ENCODE data around the gene PRDM1. TPM values are rescaled to one million over a fixed set of nuclear protein-coding genes. Genes with fewer than 3 reads are reported as not detected.

PRDM1 gene
- total RNA-seq, 2 donors from 2014 or later, result 1.3 to 2.6 TPM

GRCh38 chr6:106122306-106122918 lies 36.3 kb downstream of the PRDM1 start:
- TF ChIP-seq POLR2A (IDR thresholded peaks at IDR 0.05), result no peak
- TF ChIP-seq CTCF (IDR thresholded peaks at IDR 0.05), result no peak
- Histone ChIP-seq H3K27me3 (no peaks in the 10 kb centered on the region), H3K36me3 (replicated peaks in 1 of 2; ENCODE audit: insufficient read depth in 1 of 2, low read depth in 2 of 2) (no peaks in the 10 kb centered on the region), H3K9me3 (no peaks in the 10 kb centered on the region), H3K4me1 (no peaks in the 10 kb centered on the region), H3K27ac (no peak overlapping the region), H3K4me3 (no peak overlapping the region)
- WGBS, 2 donors, result 69 to 84% methylated on average over 6 of the region's 6 CpGs
- no peak for DNase-seq
- intact Hi-C loops (cut with DNase I), result no loop called here
- ATAC-seq, result no peak

GRCh38 chr6:106122938-106123656 lies 37.0 kb downstream of the PRDM1 start:
- intact Hi-C loops (cut with DNase I), result no loop called here
- WGBS, 2 donors, result 69 to 78% methylated on average over 6 of the region's 6 CpGs

GRCh38 chr6:106124015-106124414 lies 37.9 kb downstream of the PRDM1 start:
- WGBS, 2 donors, result 50 to 51% methylated on average over 4 of the region's 4 CpGs
- H3K27me3 ChIP-seq, result no peaks in the 10 kb centered on the region
- intact Hi-C loops (cut with DNase I), result no loop called here
- no peak overlapping the region for H3K4me3 ChIP-seq
- no peak overlapping the region for H3K27ac ChIP-seq
- H3K9me3 ChIP-seq, result no peaks in the 10 kb centered on the region
- ATAC-seq (no peak), DNase-seq (no peak)
- no peaks in the 10 kb centered on the region for H3K36me3 ChIP-seq (replicated peaks in 1 of 2; ENCODE audit: insufficient read depth in 1 of 2, low read depth in 2 of 2)
- H3K4me1 ChIP-seq, result no peaks in the 10 kb centered on the region
- TF ChIP-seq POLR2A (IDR thresholded peaks at IDR 0.05) (no peak), CTCF (IDR thresholded peaks at IDR 0.05) (no peak)

More at GRCh38 chr6:106122938-106123656, 37.0 kb downstream of the PRDM1 start:
- Histone ChIP-seq H3K9me3 (no peaks in the 10 kb centered on the region), H3K27me3 (no peaks in the 10 kb centered on the region), H3K4me3 (no peak overlapping the region), H3K4me1 (no peaks in the 10 kb centered on the region), H3K27ac (no peak overlapping the region), H3K36me3 (replicated peaks in 1 of 2; ENCODE audit: insufficient read depth in 1 of 2, low read depth in 2 of 2) (no peaks in the 10 kb centered on the region)
- no peak for TF ChIP-seq POLR2A (IDR thresholded peaks at IDR 0.05)
- TF ChIP-seq CTCF (IDR thresholded peaks at IDR 0.05), result no peak
- DNase-seq (no peak), ATAC-seq (no peak)

GRCh38 chr6:106124437-106125430 lies 38.6 kb downstream of the PRDM1 start:
- intact Hi-C loops (cut with DNase I), result no loop called here
- ATAC-seq, result no peak
- H3K4me3 ChIP-seq, result no peak overlapping the region

More at GRCh38 chr6:106124437-106125430, 38.6 kb downstream of the PRDM1 start:
- no peak for DNase-seq
- no peaks in the 10 kb centered on the region for H3K36me3 ChIP-seq (replicated peaks in 1 of 2; ENCODE audit: insufficient read depth in 1 of 2, low read depth in 2 of 2)
- H3K9me3 ChIP-seq, result no peaks in the 10 kb centered on the region
- H3K27me3 ChIP-seq, result no peaks in the 10 kb centered on the region
- TF ChIP-seq POLR2A (IDR thresholded peaks at IDR 0.05) (no peak), CTCF (IDR thresholded peaks at IDR 0.05) (no peak)
- H3K4me1 ChIP-seq, result no peaks in the 10 kb centered on the region
- 75 to 76% methylated on average over 8 to 10 of the region's 10 CpGs for WGBS, 2 donors
- no peak overlapping the region for H3K27ac ChIP-seq

All from body of pancreas (tissue), 4 donors.